Ovary (tissue), 9 donors: ENCODE measurements around the gene ZNF230. TPM values are rescaled to one million over a fixed set of nuclear protein-coding genes. Genes with fewer than 3 reads are reported as not detected.
A peak's percentile ranks its signal among the peaks of the same experiment; 100 is the strongest.

Experiments used
- DNase-seq, 5 donors: peaks; one replicate each; pipeline ENCODE4 v3.0.0-alpha.2; 2019 to 2020
- H3K27ac ChIP-seq, 2 donors: fragments of 200-600 bp; one replicate each; pipeline versions ENCODE4 v1.5.1 to v1.8.0; 2019 to 2022
- H3K27me3 ChIP-seq: fragments of 200-600 bp; one replicate; pipeline ENCODE4 v1.8.0; 2022
- H3K36me3 ChIP-seq: fragments of 200-600 bp; sonication (generic); one replicate; pipeline ENCODE4 v1.5.1; 2019
- H3K4me1 ChIP-seq: one replicate; pipeline ENCODE4 v1.8.1; 2013; ENCODE audit warnings: mild to moderate bottlenecking, moderate library complexity; ENCODE audit not compliant: insufficient read depth
- H3K4me3 ChIP-seq: fragments of 200-600 bp; sonication (generic); one replicate; pipeline ENCODE4 v1.5.1; 2017
- H3K9me3 ChIP-seq, 2 donors: fragments of 200-600 bp in 1 of 2; sonication (generic) in 1 of 2; one replicate each; pipeline versions ENCODE4 v1.5.1 to v1.8.1; 2013 to 2019; ENCODE audit warnings: mild to moderate bottlenecking in 1 of 2, moderate library complexity in 1 of 2
- EP300 ChIP-seq: sonication (generic); formaldehyde crosslinking; IDR thresholded peaks from one replicate; pipeline ENCODE4 v1.6.1; 2017; ENCODE audit warnings: antibody characterized with exemption
- POLR2A ChIP-seq: fragments of 450-650 bp; IDR thresholded peaks from one replicate; pipeline ENCODE4 v1.6.1; 2017; ENCODE audit warnings: antibody characterized with exemption, mild to moderate bottlenecking, moderate library complexity
- WGBS, 3 donors: extraction: QIAGEN DNeasy Blood & Tissue Kit in 1 of 3; methylation state at CpG; one replicate each; pipeline versions ENCODE4 v1.1.5 to v1.1.7; 2013 to 2017; 5-methylcytosine and 5-hydroxymethylcytosine counted together
- intact Hi-C, 4 donors: fragments of 100-400 bp; cut with DNase I; formaldehyde crosslinking; loops; one replicate each; pipeline versions ENCODE4 v1.11.0 to v1.15.1; 2022 to 2023
- polyA plus RNA-seq, 2 donors: library from polyadenylated mRNA; stranded (reverse); fragments of 200-250 nt in 1 of 2; fragments of 350-450 nt in 1 of 2; fragmentation: Illumina TruSeq in 1 of 2; extraction: RNeasy Lipid Tissue Mini Kit (QIAGEN cat#74804) in 1 of 2; gene quantifications; one replicate each; pipeline ENCODE4 v1.2.3, GENCODE V29; 2013 to 2014
- total RNA-seq, 7 donors: library from RNA; depleted of rRNA in 2 of 7; stranded (reverse); fragments of >200 nt in 2 of 7; fragmentation: NEBNext Ultra II Directional in 3 of 7; extraction: Animal tissue kit (Norgen Biotek cat#: 25700) in 3 of 7; gene quantifications; one replicate each; pipeline versions ENCODE4 v1.1.0 to v1.2.4, GENCODE V29; 2016 to 2023
- TF ChIP-seq, protein P1 (sequence below), 3 donors: fragments of 450-650 bp in 2 of 3; fragments of 200-600 bp in 1 of 3; IDR thresholded peaks; one replicate each; pipeline versions ENCODE4 v1.5.1 to v1.8.0; 2016 to 2022; ENCODE audit warnings: antibody characterized with exemption in 3 of 3, mild to moderate bottlenecking in 1 of 3
- donor health status: DM: no; HTN: no; CAD: no; lungs with moderate emphysema.
- donor health status: DM: no; HTN: no; CAD: no.
- donor health status: Bipolar disorder and iron deficiency.
- donor health status: DM: yes; HTN: yes; CAD: no.
- donor health status: DM: no; HTN: no; CAD: no.
- donor health status: DM: yes; HTN: yes; CAD: no.

ZNF230 gene
- total and polyA plus RNA-seq, 9 donors: 2.6 to 11.2 (median 4.1) TPM

DNA sequence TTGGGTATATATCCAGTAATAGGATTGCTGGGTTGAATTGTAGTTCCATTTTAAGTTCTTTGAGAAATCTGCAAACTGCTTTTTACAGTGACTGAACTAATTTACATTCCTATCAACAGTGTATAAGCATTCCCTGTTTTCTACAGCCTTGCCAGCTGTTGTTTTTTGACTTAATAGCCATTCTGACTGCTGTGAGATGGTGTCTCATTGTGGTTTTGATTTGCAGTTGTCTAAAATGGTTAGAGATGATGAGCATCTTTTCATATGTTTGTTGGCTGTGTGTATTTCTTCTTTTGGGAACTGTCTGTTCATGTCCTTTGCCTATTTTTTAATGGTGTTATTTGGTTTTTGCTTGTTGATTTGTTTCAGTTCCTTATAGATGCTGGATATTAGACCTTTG lies 18.5 kb downstream of the ZNF230 start:
- H3K4me3 ChIP-seq: no peak overlapping the region
- H3K27ac ChIP-seq: no peak overlapping the region
- H3K36me3 ChIP-seq: no peaks in the 10 kb centered on the region
- peaks cover 4% of the 10 kb centered on the region for H3K4me1 ChIP-seq
- DNase-seq: no peak
- no peak for TF ChIP-seq POLR2A
- TF ChIP-seq, protein P1, sequence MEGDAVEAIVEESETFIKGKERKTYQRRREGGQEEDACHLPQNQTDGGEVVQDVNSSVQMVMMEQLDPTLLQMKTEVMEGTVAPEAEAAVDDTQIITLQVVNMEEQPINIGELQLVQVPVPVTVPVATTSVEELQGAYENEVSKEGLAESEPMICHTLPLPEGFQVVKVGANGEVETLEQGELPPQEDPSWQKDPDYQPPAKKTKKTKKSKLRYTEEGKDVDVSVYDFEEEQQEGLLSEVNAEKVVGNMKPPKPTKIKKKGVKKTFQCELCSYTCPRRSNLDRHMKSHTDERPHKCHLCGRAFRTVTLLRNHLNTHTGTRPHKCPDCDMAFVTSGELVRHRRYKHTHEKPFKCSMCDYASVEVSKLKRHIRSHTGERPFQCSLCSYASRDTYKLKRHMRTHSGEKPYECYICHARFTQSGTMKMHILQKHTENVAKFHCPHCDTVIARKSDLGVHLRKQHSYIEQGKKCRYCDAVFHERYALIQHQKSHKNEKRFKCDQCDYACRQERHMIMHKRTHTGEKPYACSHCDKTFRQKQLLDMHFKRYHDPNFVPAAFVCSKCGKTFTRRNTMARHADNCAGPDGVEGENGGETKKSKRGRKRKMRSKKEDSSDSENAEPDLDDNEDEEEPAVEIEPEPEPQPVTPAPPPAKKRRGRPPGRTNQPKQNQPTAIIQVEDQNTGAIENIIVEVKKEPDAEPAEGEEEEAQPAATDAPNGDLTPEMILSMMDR (IDR thresholded peaks at IDR 0.05): no peak
- no peak for TF ChIP-seq EP300
- no peaks in the 10 kb centered on the region for H3K27me3 ChIP-seq
- H3K9me3 ChIP-seq: peaks cover 0 to 4% of the 10 kb centered on the region in 2 donors
- intact Hi-C loops: no loop called here

DNA sequence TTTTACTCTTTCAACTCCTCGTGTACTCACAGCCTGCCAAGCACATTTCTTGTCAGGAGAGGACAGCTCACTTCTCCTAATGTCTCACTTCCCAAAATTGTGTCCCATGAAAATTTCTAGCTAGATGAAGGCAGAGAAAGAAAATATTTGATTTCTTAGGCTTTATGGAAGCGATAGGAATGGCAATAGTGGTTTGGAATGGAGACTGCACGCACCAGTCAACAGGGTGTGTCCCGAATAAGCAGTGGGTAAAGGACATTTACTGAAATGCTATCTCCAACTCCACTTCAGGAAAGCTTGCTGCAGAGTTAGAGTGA lies 22.1 kb downstream of the ZNF230 start:
- intact Hi-C loops: no loop called here
- no peak for TF ChIP-seq POLR2A
- TF ChIP-seq, protein P1 (IDR thresholded peaks at IDR 0.05): no peak
- TF ChIP-seq EP300: no peak
- H3K9me3 ChIP-seq: peaks cover 0 to 21% of the 10 kb centered on the region in 2 donors

DNA sequence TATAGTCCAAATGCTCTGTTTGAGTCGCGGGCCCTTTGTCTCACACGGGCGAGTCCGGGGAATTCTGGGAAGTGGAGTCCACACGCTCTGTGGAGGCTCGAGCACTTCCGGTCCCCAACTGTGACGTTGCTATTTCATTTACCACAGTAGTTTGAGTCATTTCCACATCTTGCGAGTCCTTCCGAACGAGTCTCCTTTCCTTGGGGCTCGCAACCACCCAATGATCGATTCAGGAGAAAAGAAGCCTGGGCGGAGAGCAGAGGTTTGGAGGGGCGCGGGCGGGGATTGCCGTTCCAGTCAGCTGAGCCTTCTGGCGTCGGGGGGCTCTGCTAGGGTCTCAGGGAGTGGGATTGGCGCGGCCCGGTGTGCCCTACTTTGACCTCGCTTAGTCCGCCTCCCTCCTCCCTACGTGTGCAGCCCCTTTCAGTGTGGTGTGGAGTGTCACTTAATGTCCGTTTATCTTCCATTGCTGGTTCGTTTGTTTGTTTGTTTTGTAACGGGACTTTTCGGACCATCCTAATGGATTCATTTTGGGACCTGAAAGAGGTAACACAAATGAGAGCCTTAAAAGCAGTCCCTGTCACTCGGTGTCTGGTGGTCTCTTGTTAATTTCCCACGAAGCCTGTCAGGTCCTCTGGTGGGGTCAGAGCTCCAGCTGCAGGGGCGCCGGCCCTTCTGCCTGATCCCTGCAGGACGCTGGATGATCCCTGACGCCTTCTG lies 22.6 kb downstream of the ZNF230 start, which contains the start of gene ZNF222:
TSS of gene ZNF222 (plus strand) at position 163 of the 720 bp plus-strand sequence. CDS start at position 221, 58 bp downstream.
- H3K27ac ChIP-seq: peak within 1 kb of the TSS in 1 of 2 donors; percentile 14
- peak within 1 kb of the TSS; percentile 73 for H3K4me3 ChIP-seq
- peak; percentile 71 to 84 (median 76) for DNase-seq
- peaks cover 0 to 21% of the 10 kb centered on the region in 2 donors for H3K9me3 ChIP-seq
- TF ChIP-seq POLR2A: peak; percentile 20
- TF ChIP-seq, protein P1 (IDR thresholded peaks at IDR 0.05): no peak
- H3K4me1 ChIP-seq: peaks cover 4% of the 10 kb centered on the region
- H3K27me3 ChIP-seq: no peaks in the 10 kb centered on the region
- WGBS, 3 donors: 1 to 2% (median 1%) methylated on average over 37 of the region's 37 CpGs
- H3K36me3 ChIP-seq: peaks cover 3% of the 10 kb centered on the region
- intact Hi-C loops: no loop called here

More for the DNA sequence above, 22.1 kb downstream of the ZNF230 start:
- Histone ChIP-seq H3K27me3 (no peaks in the 10 kb centered on the region), H3K36me3 (peaks cover 3% of the 10 kb centered on the region), H3K4me1 (peaks cover 4% of the 10 kb centered on the region), H3K27ac (no peak overlapping the region), H3K4me3 (peak overlapping the region; percentile 73)
- WGBS, 3 donors: 35 to 41% (median 37%) methylated on average over 4 of the region's 4 CpGs
- no peak for DNase-seq

DNA sequence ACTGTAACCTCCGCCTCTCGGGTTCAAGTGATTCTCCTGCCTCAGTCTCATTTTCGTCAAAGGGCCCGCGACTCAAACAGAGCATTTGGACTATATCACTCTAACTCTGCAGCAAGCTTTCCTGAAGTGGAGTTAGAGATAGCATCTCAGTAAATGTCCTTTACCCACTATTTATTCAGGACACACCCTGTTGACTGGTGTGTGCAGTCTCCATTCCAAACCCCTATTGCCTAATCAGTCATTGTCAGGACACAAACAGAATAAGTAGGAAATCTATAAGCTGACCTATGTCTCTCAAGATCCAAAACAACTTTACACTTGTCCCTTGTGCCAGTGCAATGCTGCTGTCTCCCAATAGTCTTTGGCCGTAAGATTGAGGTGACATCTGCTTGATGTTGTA lies 23.9 kb downstream of the ZNF230 start:
- Histone ChIP-seq H3K36me3 (peaks cover 3% of the 10 kb centered on the region), H3K4me1 (peaks cover 4% of the 10 kb centered on the region), H3K9me3 (peaks cover 0 to 31% of the 10 kb centered on the region in 2 donors), H3K27me3 (no peaks in the 10 kb centered on the region), H3K27ac (no peak overlapping the region), H3K4me3 (no peak overlapping the region)
- 95 to 100% (median 98%) methylated on average over 6 of the region's 6 CpGs for WGBS, 3 donors
- TF ChIP-seq, protein P1 (IDR thresholded peaks at IDR 0.05): no peak
- TF ChIP-seq POLR2A: no peak
- no peak for TF ChIP-seq EP300
- no peak for DNase-seq
- intact Hi-C loops: no loop called here
